GM12878 (cell line): Measurements from ENCODE around the gene TLE2. TPM values are rescaled to one million over a fixed set of nuclear protein-coding genes. Genes with fewer than 3 reads are reported as not detected.

Experiments used
- ATAC-seq: fragments of 200-7000 bp; cut with Tn5 transposase; 3 replicates; pipeline ENCODE4 v1.9.1; 2020; ENCODE audit warnings: mild to moderate bottlenecking, moderate library complexity
- BruUV-seq: library from RNA; stranded (reverse); fragments of 400-500 nt; replicated peaks from 2 replicates; lab custom pipeline; 2021; lab: Mats Ljungman, UMichigan
- CTCF ChIA-PET: fragments of 300-600 bp; sonication (Branson Sonifier 250); formaldehyde crosslinking; extraction: SDS; loops from one replicate; lab custom pipeline; 2021; ENCODE audit warnings: inconsistent platforms; lab: Yijun Ruan, JAX
- POLR2A ChIA-PET: fragments of 350-600 bp; formaldehyde crosslinking; extraction: SDS; loops from one replicate; lab custom pipeline; 2021; ENCODE audit warnings: inconsistent platforms; lab: Charles Lee
- RAD21 ChIA-PET: fragments of 300-600 bp; sonication (Branson Sonifier 250); formaldehyde crosslinking; loops from one replicate; lab custom pipeline; 2023; ENCODE audit warnings: antibody characterized with exemption; ENCODE audit not compliant: unreplicated experiment; lab: Charles Lee
- SMC1A ChIA-PET: fragments of 300-600 bp; sonication (Branson Sonifier 250); formaldehyde crosslinking; loops from one replicate; lab custom pipeline; 2023; ENCODE audit not compliant: unreplicated experiment, uncharacterized antibody; lab: Charles Lee
- DNase-seq: peaks from one replicate; pipeline ENCODE4 v3.0.0-alpha.2; 2011; ENCODE audit warnings: low read depth, low spot score
- FAIRE-seq: peaks from 3 replicates; lab custom pipeline; 2011; peaks lifted over from hg19 to GRCh38; lab: Jason Lieb, UNC
- H2AFZ ChIP-seq: 2 replicates; pipeline ENCODE4 v1.6.0; 2011; ENCODE audit warnings: low read depth, low read length, control low read depth; ENCODE audit not compliant: control insufficient read depth
- H3K27ac ChIP-seq: 2 replicates; pipeline ENCODE4 v1.5.1; 2011; ENCODE audit warnings: control low read depth; ENCODE audit not compliant: control insufficient read depth, insufficient read depth
- H3K27me3 ChIP-seq, 2 experiments: replicated peaks in 1 of 2; 2 replicates each; pipeline versions ENCODE4 v1.6.0 to v1.6.1; 2011; ENCODE audit warnings: low read length in 1 of 2; ENCODE audit not compliant: control insufficient read depth in 2 of 2, insufficient read depth in 2 of 2
- H3K36me3 ChIP-seq, 2 experiments: 2 replicates each; pipeline ENCODE4 v1.5.1; 2011; ENCODE audit warnings: low read length in 1 of 2; ENCODE audit not compliant: control insufficient read depth in 2 of 2, insufficient read depth in 2 of 2
- H3K4me1 ChIP-seq: 2 replicates; pipeline ENCODE4 v1.6.1; 2011; ENCODE audit warnings: mild to moderate bottlenecking, low read length, moderate library complexity, mixed read lengths; ENCODE audit not compliant: control insufficient read depth, insufficient read depth
- H3K4me2 ChIP-seq: 2 replicates; pipeline ENCODE4 v1.6.0; 2011; ENCODE audit warnings: control low read depth; ENCODE audit not compliant: control insufficient read depth, insufficient read depth
- H3K4me3 ChIP-seq: fragments of 200-600 bp; sonication (generic); 2 replicates; pipeline ENCODE4 v1.5.1; 2016
- H3K79me2 ChIP-seq: 2 replicates; pipeline ENCODE4 v1.6.0; 2011; ENCODE audit warnings: low read length; ENCODE audit not compliant: control insufficient read depth, insufficient read depth
- H3K9ac ChIP-seq: 2 replicates; pipeline ENCODE4 v1.8.0; 2011; ENCODE audit warnings: low read length, control low read depth, mixed read lengths; ENCODE audit not compliant: control insufficient read depth, insufficient read depth
- H3K9me3 ChIP-seq: replicated peaks from 3 replicates; pipeline ENCODE4 v1.5.1; 2011; ENCODE audit warnings: mild to moderate bottlenecking, low read length; ENCODE audit not compliant: control insufficient read depth, insufficient read depth
- H4K20me1 ChIP-seq: 2 replicates; pipeline ENCODE4 v1.6.0; 2011; ENCODE audit not compliant: control insufficient read depth, insufficient read depth
- ASH2L ChIP-seq: fragments of 300-600, 200-600 bp; sonication (generic); IDR thresholded peaks from 2 replicates; pipeline ENCODE4 v1.6.1; 2017; ENCODE audit warnings: low read depth, mild to moderate bottlenecking, borderline replicate concordance
- CREB1 ChIP-seq: IDR thresholded peaks from 2 replicates; pipeline ENCODE4 v1.6.1; 2012; ENCODE audit warnings: low read depth, mild to moderate bottlenecking, inconsistent platforms
- E2F8 ChIP-seq: fragments of 450-650 bp; IDR thresholded peaks from 2 replicates; pipeline ENCODE4 v1.6.1; 2018; ENCODE audit warnings: mild to moderate bottlenecking, low read depth, moderate library complexity; ENCODE audit not compliant: partially characterized antibody
- EED ChIP-seq: sonication (generic); IDR thresholded peaks from 2 replicates; pipeline ENCODE4 v1.6.1; 2016; ENCODE audit warnings: antibody characterized with exemption, low read depth
- EP300 ChIP-seq, 2 experiments: fragments of 150-350 bp in 1 of 2; IDR thresholded peaks; 2 replicates each; pipeline ENCODE4 v1.6.1; 2011 to 2012; ENCODE audit warnings: low read depth in 2 of 2, low read length in 2 of 2, borderline replicate concordance in 1 of 2, improper control_type of control experiment in 1 of 2, inconsistent platforms in 1 of 2; ENCODE audit not compliant: control insufficient read depth in 1 of 2
- KLF5 ChIP-seq: fragments of 450-650 bp; IDR thresholded peaks from 2 replicates; pipeline ENCODE4 v1.6.1; 2014; ENCODE audit warnings: mild to moderate bottlenecking; ENCODE audit not compliant: partially characterized antibody
- MYC ChIP-seq: IDR thresholded peaks from 2 replicates; pipeline ENCODE4 v1.6.1; 2011; ENCODE audit warnings: mild to moderate bottlenecking, low read length, moderate library complexity, inconsistent platforms; ENCODE audit not compliant: insufficient read depth, insufficient replicate concordance, insufficient read length, severe bottlenecking
- RB1 ChIP-seq: fragments of 450-650 bp; formaldehyde crosslinking; IDR thresholded peaks from 2 replicates; pipeline ENCODE4 v1.6.1; 2017; ENCODE audit warnings: mild to moderate bottlenecking, borderline replicate concordance
- SUZ12 ChIP-seq: fragments of 200-600 bp; sonication (generic); IDR thresholded peaks from one replicate; pipeline ENCODE4 v1.6.1; 2018; ENCODE audit warnings: antibody characterized with exemption, mild to moderate bottlenecking; ENCODE audit not compliant: unreplicated experiment
- TARDBP ChIP-seq: IDR thresholded peaks from 2 replicates; pipeline ENCODE4 v1.6.1; 2016; ENCODE audit warnings: borderline replicate concordance
- WGBS: methylation state at CpG from one replicate; pipeline ENCODE4 v1.1.6; 2016; ENCODE audit warnings: low lambda C conversion rate; ENCODE audit not compliant: insufficient replicate concordance, insufficient coverage; ENCODE audit errors: missing lambda C conversion rate; 5-methylcytosine and 5-hydroxymethylcytosine counted together
- in situ Hi-C: fragments of 300-500 bp; cut with MboI; formaldehyde crosslinking; loops from 9 replicates; pipeline ENCODE4 v1.14.3; 2018; ENCODE audit warnings: mixed read lengths
- intact Hi-C: fragments of 100-400 bp; cut with micrococcal nuclease; formaldehyde crosslinking; loops from one replicate; pipeline ENCODE4 v1.14.2; 2022; ENCODE audit not compliant: unreplicated experiment
- polyA plus RNA-seq, 11 experiments: library from polyadenylated mRNA; depleted of rRNA in 4 of 11; unstranded in 6 of 11; stranded (reverse) in 5 of 11; fragments of >200 nt; fragmentation: Nextera tagmentation in 4 of 11; fragmentation: Illumina TruSeq in 1 of 11; extraction: Ambion mirVana in 4 of 11; extraction: Trizol in 1 of 11; gene quantifications; 1 replicate in 1 of 11; 2 replicates in 10 of 11; pipeline versions ENCODE4 v1.2.1 to v1.2.3, GENCODE V29; 2011 to 2016; ENCODE audit warnings: inconsistent platforms in 2 of 11, missing spikeins in 2 of 11, low read depth in 1 of 11
- total RNA-seq, 4 experiments: library from RNA; depleted of rRNA in 3 of 4; stranded (reverse); fragments of >200 nt in 3 of 4; fragmentation: Illumina TruSeq in 1 of 4; extraction: Trizol in 1 of 4; gene quantifications; 2 replicates each; pipeline versions ENCODE4 v1.2.1 to v1.2.3, GENCODE V29; 2013 to 2021
- TF ChIP-seq, protein P1 (sequence below): fragments of 450-650 bp; IDR thresholded peaks from 2 replicates; pipeline ENCODE4 v1.6.1; 2018; ENCODE audit warnings: borderline replicate concordance, mild to moderate bottlenecking; ENCODE audit not compliant: partially characterized antibody
- TF ChIP-seq, protein P2 (sequence below): IDR thresholded peaks from 2 replicates; pipeline ENCODE4 v1.6.1; 2012; ENCODE audit warnings: low read depth, low read length, improper control_type of control experiment

Gene TLE2
- total and polyA plus RNA-seq, 10 of the 15 experiments (the other 5 are each of a cell fraction or from before 2014, with no cell fraction given): 0.05 to 0.21 (median 0.11) TPM; not detected in 5

DNA sequence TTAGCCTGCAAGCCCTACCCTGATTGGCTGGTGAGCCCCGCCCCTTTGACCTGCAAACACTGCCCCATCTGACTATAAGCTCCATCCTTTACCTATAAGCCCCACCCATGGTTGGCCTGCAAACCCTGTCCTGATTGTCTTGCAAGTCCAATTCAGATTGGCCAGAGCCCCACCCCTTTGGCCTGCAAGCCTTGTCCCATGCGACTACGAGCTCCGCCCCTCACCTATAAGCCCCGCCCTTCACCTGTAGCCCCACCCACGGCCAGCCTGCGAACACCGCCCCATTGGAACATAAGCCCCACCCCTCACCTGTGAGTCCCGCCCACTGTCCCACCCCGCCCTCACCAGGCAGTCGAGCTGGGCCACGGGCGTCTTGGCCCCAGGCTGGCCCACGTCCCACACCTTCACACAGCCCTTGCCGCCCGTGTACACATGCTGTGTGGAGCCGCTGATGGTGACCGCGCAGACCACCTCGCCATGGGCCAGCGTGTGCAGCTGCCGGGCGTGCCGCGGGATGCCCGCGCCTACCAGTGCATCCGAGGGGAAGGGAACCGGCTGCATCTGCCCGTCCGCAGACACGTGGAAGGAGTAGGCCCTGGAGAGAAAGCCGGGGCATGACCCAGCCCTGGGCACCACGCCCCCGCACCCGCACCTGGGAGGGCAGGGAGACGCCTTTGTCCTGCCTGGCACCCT lies 22.9 kb downstream of the TLE2 start:
- H3K36me3 ChIP-seq: no peaks in the 10 kb centered on the region
- whole genome bisulfite sequencing: 78% methylated on average over 35 of the region's 37 CpGs
- H3K27ac ChIP-seq: no peak overlapping the region
- no peaks in the 10 kb centered on the region for H3K9me3 ChIP-seq
- CTCF ChIA-PET: interaction anchor here (0.6 kb wide), 1 partner anchor 9 kb away, joined by 3 read pairs; no protein-coding TSS in a partner anchor
- ATAC-seq (no peak; the same call in 1 of the 3 replicates), FAIRE-seq (no peak), DNase-seq (no peak)
- POLR2A ChIA-PET: no interaction called here
- SMC1A ChIA-PET: no interaction called here
- H3K27me3 ChIP-seq: no peaks in the 10 kb centered on the region
- intact Hi-C loops: no loop called here
- no peak overlapping the region for H3K4me3 ChIP-seq
- no peak overlapping the region for H3K9ac ChIP-seq
- TF ChIP-seq SUZ12 (no peak), RB1 (no peak), EP300 (IDR thresholded peaks at IDR 0.05; ENCODE audit: borderline replicate concordance in 1 of 2, control insufficient read depth in 1 of 2, low read depth in 2 of 2, low read length in 2 of 2) (no peak), ASH2L (no peak), TARDBP (no peak), MYC (no peak), EED (no peak), E2F8 (no peak), KLF5 (no peak), CREB1 (no peak)
- TF ChIP-seq, protein P1, sequence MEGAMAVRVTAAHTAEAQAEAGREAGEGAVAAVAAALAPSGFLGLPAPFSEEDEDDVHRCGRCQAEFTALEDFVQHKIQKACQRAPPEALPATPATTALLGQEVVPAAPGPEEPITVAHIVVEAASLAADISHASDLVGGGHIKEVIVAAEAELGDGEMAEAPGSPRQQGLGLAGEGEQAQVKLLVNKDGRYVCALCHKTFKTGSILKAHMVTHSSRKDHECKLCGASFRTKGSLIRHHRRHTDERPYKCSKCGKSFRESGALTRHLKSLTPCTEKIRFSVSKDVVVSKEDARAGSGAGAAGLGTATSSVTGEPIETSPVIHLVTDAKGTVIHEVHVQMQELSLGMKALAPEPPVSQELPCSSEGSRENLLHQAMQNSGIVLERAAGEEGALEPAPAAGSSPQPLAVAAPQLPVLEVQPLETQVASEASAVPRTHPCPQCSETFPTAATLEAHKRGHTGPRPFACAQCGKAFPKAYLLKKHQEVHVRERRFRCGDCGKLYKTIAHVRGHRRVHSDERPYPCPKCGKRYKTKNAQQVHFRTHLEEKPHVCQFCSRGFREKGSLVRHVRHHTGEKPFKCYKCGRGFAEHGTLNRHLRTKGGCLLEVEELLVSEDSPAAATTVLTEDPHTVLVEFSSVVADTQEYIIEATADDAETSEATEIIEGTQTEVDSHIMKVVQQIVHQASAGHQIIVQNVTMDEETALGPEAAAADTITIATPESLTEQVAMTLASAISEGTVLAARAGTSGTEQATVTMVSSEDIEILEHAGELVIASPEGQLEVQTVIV: no peak
- TF ChIP-seq, protein P2, sequence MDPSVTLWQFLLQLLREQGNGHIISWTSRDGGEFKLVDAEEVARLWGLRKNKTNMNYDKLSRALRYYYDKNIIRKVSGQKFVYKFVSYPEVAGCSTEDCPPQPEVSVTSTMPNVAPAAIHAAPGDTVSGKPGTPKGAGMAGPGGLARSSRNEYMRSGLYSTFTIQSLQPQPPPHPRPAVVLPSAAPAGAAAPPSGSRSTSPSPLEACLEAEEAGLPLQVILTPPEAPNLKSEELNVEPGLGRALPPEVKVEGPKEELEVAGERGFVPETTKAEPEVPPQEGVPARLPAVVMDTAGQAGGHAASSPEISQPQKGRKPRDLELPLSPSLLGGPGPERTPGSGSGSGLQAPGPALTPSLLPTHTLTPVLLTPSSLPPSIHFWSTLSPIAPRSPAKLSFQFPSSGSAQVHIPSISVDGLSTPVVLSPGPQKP: no peak
- no peaks in the 10 kb centered on the region; the same call in none of the 2 replicates for H3K4me1 ChIP-seq
- no peaks in the 10 kb centered on the region for H4K20me1 ChIP-seq
- no peak overlapping the region for H3K4me2 ChIP-seq
- RAD21 ChIA-PET: no interaction called here
- no peaks in the 10 kb centered on the region for H3K79me2 ChIP-seq
- no peak overlapping the region for H2AFZ ChIP-seq
- no TSS peak for BruUV-seq
- in situ Hi-C loops: no loop called here
